Sigmoid colon (tissue), 7 donors: ENCODE results near the gene CFAP46. TPM values are rescaled to one million over a fixed set of nuclear protein-coding genes. Genes with fewer than 3 reads are reported as not detected.
A peak's percentile ranks its signal among the peaks of the same experiment; 100 is the strongest.

Source experiments
- DNase-seq: peaks from one replicate; pipeline ENCODE4 v3.0.0-alpha.2; 2019
- H3K27ac ChIP-seq, 4 donors: fragments of 200-600 bp; sonication (generic); one replicate each; pipeline ENCODE4 v1.5.1; 2016 to 2019; ENCODE audit warnings: mild to moderate bottlenecking in 1 of 4
- H3K27me3 ChIP-seq, 3 donors: fragments of 200-600 bp; sonication (generic); one replicate each; pipeline ENCODE4 v1.5.1; 2019; ENCODE audit warnings: mild to moderate bottlenecking in 1 of 3
- H3K36me3 ChIP-seq, 4 donors: fragments of 200-600 bp; sonication (generic); one replicate each; pipeline ENCODE4 v1.5.1; 2016 to 2019
- H3K4me1 ChIP-seq, 4 donors: fragments of 200-600 bp; sonication (generic); one replicate each; pipeline ENCODE4 v1.5.1; 2017 to 2019
- H3K4me3 ChIP-seq, 4 donors: fragments of 200-600 bp; sonication (generic); one replicate each; pipeline ENCODE4 v1.5.1; 2017 to 2019; ENCODE audit warnings: mild to moderate bottlenecking in 2 of 4, moderate library complexity in 1 of 4
- H3K9me3 ChIP-seq, 4 donors: fragments of 200-600 bp in 3 of 4; sonication (generic) in 3 of 4; one replicate each; pipeline versions ENCODE4 v1.5.1 to v1.6.1; 2013 to 2019
- CTCF ChIP-seq, 4 experiments: fragments of 450-650 bp in 3 of 4; fragments of 200-600 bp in 1 of 4; IDR thresholded peaks; one replicate each; pipeline ENCODE4 v1.5.1; 2016 to 2019; ENCODE audit warnings: antibody characterized with exemption in 4 of 4, mild to moderate bottlenecking in 3 of 4, moderate library complexity in 2 of 4
- EP300 ChIP-seq, 4 donors: sonication (generic); formaldehyde crosslinking; IDR thresholded peaks; one replicate each; pipeline ENCODE4 v1.6.1; 2017; ENCODE audit warnings: antibody characterized with exemption in 4 of 4
- POLR2A ChIP-seq, 2 donors: fragments of 450-650 bp; IDR thresholded peaks; one replicate each; pipeline ENCODE4 v1.6.1; 2016; ENCODE audit warnings: antibody characterized with exemption in 2 of 2, mild to moderate bottlenecking in 2 of 2, moderate library complexity in 2 of 2
- POLR2AphosphoS5 ChIP-seq, 4 donors: sonication (generic); formaldehyde crosslinking; IDR thresholded peaks; one replicate each; pipeline ENCODE4 v1.6.1; 2017; ENCODE audit warnings: antibody characterized with exemption in 4 of 4
- WGBS, 2 donors: extraction: QIAGEN DNeasy Blood & Tissue Kit; methylation state at CpG; one replicate each; pipeline ENCODE4 v1.1.7; 2013; 5-methylcytosine and 5-hydroxymethylcytosine counted together
- intact Hi-C: fragments of 100-400 bp; cut with DNase I; formaldehyde crosslinking; loops from one replicate; pipeline ENCODE4 v1.15.1; 2023
- polyA plus RNA-seq, 3 donors: library from polyadenylated mRNA; stranded (reverse); fragments of 200-250 nt; gene quantifications; one replicate each; pipeline ENCODE4 v1.2.3, GENCODE V29; 2013
- total RNA-seq, 4 donors: library from RNA; depleted of rRNA; stranded (reverse); fragments of >200 nt; gene quantifications; one replicate each; pipeline ENCODE4 v1.1.0, GENCODE V29; 2016
- donor health status: healthy with polysubstance abuse.
- donor health status: Bipolar disorder and iron deficiency.
- donor health status: healthy.

The CFAP46 gene
- total and polyA plus RNA-seq, 7 donors = 0.10 to 1.7 (median 0.38) TPM; not detected in 3

DNA sequence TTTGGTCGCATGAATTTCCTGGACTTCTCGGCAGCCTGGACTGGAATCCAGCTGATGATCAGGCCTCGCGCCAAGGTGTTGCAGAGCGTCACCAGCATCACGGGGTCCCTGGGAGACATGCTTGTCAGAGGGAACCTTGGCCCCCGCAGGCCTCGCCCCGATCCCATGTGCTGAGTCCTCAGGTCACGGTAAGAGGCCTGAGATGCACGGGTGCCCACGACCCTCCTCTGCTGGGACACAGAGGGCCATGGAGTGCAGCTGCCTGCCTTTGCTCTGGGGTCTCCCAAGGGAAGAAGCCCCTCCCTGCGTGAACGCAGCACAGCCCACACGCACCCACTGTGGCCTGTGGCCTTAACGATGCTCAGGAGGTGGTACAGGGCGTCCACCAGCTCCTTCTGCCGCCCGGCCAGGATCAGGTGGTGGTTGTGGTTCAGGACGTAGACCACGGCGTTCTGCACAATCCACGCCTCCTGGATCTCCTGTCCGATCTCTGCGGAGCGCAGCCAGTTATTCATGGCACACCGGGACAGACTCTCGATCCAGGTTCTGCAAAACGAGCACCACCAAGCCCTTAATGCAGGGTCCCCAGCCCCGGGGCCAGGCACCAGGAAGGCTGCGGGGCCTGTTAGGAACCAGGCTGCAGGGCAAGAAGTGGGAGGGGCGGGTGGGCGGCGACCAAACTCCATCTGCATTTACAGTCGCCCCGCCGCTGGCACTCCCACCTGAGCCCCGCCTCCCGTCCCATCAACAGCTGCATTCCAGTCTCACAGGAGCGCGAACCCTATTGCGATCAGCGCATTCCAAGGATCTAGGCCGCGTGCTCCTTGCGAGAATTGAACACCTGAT, 29.4 kb downstream of the CFAP46 start:
- Histone ChIP-seq H3K36me3 (no peaks in the 10 kb centered on the region), H3K4me3 (no peak overlapping the region), H3K4me1 (no peaks in the 10 kb centered on the region), H3K27ac (no peak overlapping the region), H3K9me3 (no peaks in the 10 kb centered on the region), H3K27me3 (no peaks in the 10 kb centered on the region)
- DNase-seq = peak; percentile 57
- no peak for TF ChIP-seq POLR2A (IDR thresholded peaks at IDR 0.05)
- TF ChIP-seq EP300 (IDR thresholded peaks at IDR 0.05) = no peak
- TF ChIP-seq POLR2AphosphoS5 (IDR thresholded peaks at IDR 0.05) = no peak
- TF ChIP-seq CTCF (IDR thresholded peaks at IDR 0.05) = no peak
- WGBS, 2 donors = 63 to 79% methylated on average over 46 of the region's 46 CpGs
- intact Hi-C loops = no loop called here

DNA sequence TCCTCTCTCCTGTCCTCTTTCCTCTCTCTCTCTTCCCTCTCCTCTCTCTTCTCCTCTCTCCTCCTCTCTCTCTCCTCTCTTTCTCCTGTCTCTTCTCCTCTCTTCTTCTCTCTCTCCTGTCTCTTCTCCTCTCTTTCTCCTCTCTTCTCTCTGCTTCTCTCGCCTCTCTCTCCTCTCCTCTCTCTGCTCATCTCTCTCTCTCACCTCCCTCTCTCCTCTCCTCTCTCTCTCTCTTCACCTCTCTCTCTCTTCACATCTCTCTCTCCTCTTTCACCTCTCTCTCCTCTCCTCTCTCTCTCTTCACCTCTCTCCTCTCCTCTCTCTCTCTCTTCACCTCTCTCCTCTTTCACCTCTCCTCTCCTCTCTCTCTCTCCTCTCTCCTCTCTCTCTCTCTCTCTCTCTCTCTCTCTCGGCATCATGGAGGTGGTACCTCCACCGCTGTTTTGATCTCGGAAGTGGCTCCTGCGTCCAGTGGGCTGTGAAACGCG, 30.1 kb downstream of the CFAP46 start:
- 81 to 87% methylated on average over 7 of the region's 7 CpGs for WGBS, 2 donors
- Histone ChIP-seq H3K27ac (no peak overlapping the region), H3K36me3 (no peaks in the 10 kb centered on the region), H3K27me3 (no peaks in the 10 kb centered on the region), H3K9me3 (no peaks in the 10 kb centered on the region), H3K4me1 (no peaks in the 10 kb centered on the region), H3K4me3 (no peak overlapping the region)
- TF ChIP-seq POLR2AphosphoS5 (IDR thresholded peaks at IDR 0.05) = no peak
- TF ChIP-seq EP300 (IDR thresholded peaks at IDR 0.05) = no peak
- no peak for TF ChIP-seq CTCF (IDR thresholded peaks at IDR 0.05)
- no peak for TF ChIP-seq POLR2A (IDR thresholded peaks at IDR 0.05)
- DNase-seq = no peak
- intact Hi-C loops = no loop called here

DNA sequence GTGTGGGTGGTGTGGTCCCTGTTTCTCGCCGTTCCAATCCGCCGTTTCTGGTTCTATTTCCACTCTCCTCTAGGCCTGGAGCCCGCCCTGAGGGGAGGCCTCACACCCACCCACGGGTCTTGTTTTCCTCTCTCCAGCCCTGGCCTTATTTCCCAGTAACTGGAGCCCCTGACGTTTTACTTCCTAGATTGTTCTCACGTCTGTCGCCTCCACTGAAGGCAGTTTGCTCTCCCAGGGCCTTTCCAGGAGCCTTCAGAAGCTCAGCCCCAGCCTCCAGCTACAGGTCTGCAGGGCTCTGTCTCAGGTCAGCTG, 30.6 kb downstream of the CFAP46 start:
- DNase-seq = no peak
- Histone ChIP-seq H3K4me3 (no peak overlapping the region), H3K27ac (no peak overlapping the region), H3K36me3 (no peaks in the 10 kb centered on the region), H3K27me3 (no peaks in the 10 kb centered on the region), H3K9me3 (no peaks in the 10 kb centered on the region), H3K4me1 (no peaks in the 10 kb centered on the region)
- 54 to 66% methylated on average over 9 of the region's 9 CpGs for WGBS, 2 donors
- intact Hi-C loops = no loop called here
- TF ChIP-seq CTCF (IDR thresholded peaks at IDR 0.05) (no peak), POLR2A (IDR thresholded peaks at IDR 0.05) (no peak), EP300 (IDR thresholded peaks at IDR 0.05) (no peak), POLR2AphosphoS5 (IDR thresholded peaks at IDR 0.05) (no peak)

GRCh38 chr10:132910901-132911785, 31.2 kb downstream of the CFAP46 start:
- intact Hi-C loops = no loop called here
- TF ChIP-seq POLR2A (IDR thresholded peaks at IDR 0.05) (no peak), POLR2AphosphoS5 (IDR thresholded peaks at IDR 0.05) (no peak), CTCF (IDR thresholded peaks at IDR 0.05) (no peak)
- Histone ChIP-seq H3K4me3 (no peak overlapping the region), H3K27ac (no peak overlapping the region), H3K9me3 (no peaks in the 10 kb centered on the region), H3K36me3 (no peaks in the 10 kb centered on the region), H3K4me1 (no peaks in the 10 kb centered on the region), H3K27me3 (peaks cover 0 to 2% (median 0%) of the 10 kb centered on the region in 3 donors)
- WGBS, 2 donors = 56 to 74% methylated on average over 37 of the region's 37 CpGs
- DNase-seq = peak; percentile 56
